HG03571 (cell line): ENCODE data around the gene TMEM131.

Source experiments
- ATAC-seq: cut with Tn5 transposase; IDR thresholded peaks from one replicate; pipeline ENCODE4 v1.9.1; 2021; ENCODE audit not compliant: unreplicated experiment

Gene TMEM131

DNA sequence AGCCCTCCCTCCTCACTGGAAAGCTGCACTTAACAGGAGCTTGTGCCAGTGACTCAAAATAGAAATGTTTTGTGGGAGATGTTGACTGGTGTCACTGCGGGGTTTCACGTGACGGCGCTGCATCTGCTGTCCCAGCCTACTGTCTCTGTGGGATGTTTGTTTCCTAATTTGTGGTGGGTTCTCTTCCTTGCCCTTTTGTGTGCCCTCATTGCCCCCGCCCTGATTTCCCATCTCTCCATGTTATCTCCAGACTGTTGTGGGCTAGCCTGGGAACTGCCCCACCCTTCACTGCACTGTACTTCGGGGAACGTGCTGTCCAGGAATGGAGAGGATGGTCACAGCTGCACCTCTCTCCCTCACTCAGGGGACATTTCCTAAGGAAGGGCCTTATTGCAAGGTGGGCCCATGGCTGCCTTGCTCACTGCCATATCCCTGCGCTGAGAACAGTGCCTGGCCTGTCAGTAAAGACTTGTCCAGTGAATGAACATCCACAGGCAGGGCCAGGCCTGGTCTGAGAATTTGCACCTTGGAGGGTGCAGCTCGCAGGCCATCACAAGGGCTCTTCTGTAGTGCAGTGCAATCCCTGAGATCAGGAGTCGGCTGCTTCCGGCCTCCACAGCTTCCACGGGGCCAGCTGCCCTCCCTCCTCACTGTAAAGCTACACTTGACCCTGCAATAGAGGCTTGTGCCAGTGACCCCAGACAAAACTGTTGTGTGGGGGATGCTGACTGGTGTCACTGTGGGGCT is 264.3 kb downstream of the TMEM131 start:
- ATAC-seq: no peak

DNA sequence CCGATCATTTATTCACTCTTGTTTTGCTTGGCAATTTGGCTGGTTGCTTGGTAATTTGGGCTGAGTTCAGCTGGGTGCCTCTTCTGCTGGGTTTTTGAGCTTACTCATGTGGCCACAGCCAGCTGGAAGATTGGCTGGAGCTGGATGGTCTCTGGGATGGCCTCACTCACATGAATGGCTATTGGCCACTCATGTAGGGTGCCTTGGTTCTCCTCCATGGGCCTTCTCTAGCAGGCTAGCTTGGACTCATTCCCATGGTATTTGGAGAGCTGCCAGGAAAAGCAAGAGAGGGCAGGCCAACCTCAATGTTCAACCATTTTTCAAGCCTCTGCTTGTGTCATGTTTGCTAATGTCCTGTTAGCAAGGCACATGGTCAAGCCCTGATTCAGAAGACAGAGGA is 265.5 kb downstream of the TMEM131 start:
- ATAC-seq: no peak

DNA sequence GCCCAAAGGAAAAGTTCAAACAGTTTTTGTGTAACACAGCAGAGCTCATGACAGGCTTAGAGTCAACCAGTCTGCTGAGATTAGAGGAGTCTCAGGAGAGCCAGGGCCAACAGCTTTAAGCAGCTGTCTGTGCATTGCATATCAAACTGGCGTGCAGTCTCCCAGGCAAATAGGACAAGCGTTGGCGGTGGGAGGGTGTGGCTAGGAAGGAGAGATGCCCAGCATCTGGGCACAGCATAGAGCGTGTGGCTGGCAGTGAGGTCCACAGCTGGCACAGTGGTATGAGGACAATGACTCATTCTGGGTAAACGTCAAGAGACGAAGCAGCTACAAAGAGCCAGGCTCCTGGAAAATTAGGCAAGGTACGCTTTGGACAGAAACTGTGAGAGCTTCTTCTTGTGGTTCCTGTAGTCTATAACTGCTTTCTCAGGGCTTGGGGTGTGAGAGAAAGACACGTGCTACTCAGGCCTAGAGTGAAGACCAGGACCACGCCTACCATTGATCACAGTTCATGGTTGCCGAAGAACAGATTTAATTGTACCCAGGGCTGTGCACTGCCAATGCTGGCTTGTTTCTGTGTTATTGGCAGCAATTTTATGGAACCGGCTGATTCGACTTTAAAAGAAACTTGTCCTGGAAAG is 267.5 kb downstream of the TMEM131 start:
- no peak for ATAC-seq

DNA sequence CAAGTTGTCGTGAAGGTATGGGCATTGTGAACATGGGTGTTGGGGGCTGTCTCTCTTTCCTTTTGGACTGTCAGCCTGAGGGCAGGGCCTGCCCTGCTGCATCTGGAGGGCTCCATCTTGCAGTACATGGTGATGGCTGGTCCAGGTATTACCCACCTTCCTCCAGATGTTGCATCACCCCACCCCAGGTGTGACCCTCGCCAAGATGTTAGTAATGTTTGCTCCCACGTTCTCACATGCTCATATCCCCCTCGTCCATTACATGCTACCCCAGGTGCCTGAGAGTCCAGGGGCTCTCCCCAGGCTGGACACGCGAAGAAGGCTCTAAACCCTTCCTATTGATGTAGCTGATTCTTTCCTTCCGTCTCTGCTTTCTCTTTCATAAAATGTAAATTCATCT is 268.5 kb downstream of the TMEM131 start:
- no peak for ATAC-seq

DNA sequence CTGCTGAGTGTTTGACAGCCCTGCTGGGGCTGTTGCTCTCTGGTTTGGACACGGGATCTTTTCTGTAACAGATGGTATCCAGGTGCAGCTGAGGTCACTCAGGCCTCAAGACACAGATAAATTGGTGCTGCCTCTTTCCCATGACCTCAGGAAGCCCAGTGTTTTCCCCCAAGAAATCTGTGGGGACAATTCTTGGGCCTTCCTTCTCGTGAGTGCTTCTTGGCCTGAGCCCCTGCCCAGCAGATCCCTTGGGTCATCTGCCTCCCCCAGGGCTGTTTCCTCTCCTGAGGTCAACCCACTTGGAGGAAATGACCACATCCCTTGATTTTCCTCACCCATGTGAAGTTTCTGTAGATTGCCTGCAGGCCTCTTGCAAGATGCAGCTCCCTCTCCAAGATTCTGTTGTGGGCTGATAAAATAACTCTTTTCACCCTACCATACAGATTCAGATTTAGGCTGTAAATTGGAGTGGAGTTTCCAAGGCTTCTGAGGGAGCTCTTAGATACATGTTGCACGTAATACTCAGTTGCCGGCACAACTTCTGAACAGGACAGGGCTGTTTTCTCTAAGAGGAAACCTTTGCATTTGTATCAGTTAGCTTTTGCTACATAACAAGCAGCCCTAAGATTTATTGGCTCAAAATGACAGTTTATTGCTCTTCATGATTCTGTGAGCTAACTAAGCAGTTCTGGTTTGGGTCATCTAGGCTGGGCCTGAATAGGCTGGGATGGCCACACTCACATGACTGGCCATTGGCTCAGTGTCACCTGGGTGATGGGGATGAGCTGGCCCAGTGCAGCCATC is 269.3 kb downstream of the TMEM131 start:
- ATAC-seq: no peak

DNA sequence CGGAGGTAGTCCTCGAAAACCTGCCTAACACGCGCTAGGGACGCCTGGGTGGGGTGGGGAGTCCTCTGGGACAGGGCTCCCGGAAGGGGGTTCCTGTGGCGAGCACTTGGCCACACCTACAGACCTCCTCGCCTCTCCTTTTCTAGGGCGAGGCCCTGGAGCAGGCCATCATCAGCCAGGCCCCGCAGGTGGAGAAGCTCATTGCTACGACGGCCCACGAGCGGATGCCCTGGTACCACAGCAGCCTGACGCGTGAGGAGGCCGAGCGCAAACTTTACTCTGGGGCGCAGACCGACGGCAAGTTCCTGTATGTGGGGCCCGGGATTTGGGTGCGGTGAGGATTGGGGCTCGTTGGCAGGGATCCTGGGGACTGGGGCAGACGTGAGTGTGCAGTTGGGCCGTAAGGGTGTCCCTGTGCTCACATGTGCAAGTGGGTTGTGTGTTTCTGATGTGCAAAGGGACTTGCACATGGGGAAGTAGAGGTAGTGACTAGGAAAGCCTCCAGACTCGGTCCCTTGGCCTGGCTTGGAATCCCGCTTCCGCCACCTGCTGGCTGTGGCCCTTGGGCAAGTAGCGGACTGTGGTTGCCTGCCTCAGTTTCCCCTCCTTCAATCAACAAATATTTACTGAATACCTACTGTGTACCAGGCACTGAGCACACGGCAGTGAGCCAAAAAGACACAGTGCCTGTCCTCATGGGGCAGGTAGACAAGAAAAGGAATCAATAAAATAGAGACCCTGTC is 270.6 kb downstream of the TMEM131 start:
- ATAC-seq: no peak

- ATAC-seq: no peak
Measured at GRCh38 chr2:97724501-97724900, 271.2 kb downstream of the TMEM131 start.

- no peak for ATAC-seq
Measured at GRCh38 chr2:97724073-97724410, 271.7 kb downstream of the TMEM131 start.

- no peak for ATAC-seq
Measured at GRCh38 chr2:97723156-97724072, 272.3 kb downstream of the TMEM131 start.

GRCh38 chr2:97722227-97722626 is 273.5 kb downstream of the TMEM131 start:
- no peak for ATAC-seq

GRCh38 chr2:97720746-97721145 is 275.0 kb downstream of the TMEM131 start:
- no peak for ATAC-seq

- no peak for ATAC-seq
Measured at GRCh38 chr2:97719362-97720155, 276.2 kb downstream of the TMEM131 start.

GRCh38 chr2:97718942-97719341 is 276.8 kb downstream of the TMEM131 start:
- no peak for ATAC-seq

- ATAC-seq: no peak
Measured at GRCh38 chr2:97718051-97718882, 277.5 kb downstream of the TMEM131 start.

DNA sequence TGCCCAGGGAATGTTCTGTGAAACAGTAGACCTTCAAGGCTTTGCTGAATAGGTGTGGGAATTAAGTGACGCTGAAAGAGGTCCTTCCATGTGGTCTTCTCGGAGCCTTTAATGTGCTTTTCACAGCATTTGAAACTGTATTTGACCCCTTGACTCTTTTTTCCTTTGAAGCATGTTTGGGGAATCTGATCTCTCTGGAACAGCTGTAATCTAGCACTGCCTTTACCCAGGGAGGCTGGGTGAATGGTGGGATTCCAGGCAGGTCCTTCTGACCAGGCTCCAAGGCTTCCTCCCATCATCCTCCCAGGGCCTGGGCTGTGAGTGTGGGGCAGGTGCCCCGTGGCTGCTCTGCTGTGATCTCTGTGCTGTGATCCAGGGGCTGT is 278.1 kb downstream of the TMEM131 start:
- no peak for ATAC-seq

GRCh38 chr2:97716695-97717612 is 278.8 kb downstream of the TMEM131 start:
- no peak for ATAC-seq

- no peak for ATAC-seq
Measured at GRCh38 chr2:97715951-97716694, 279.6 kb downstream of the TMEM131 start.
